ENCODE results near the gene GLG1.
"Not testable (repeated sequence)": the region's sequence is repeated elsewhere in the genome, so short reads cannot be mapped to it uniquely, and the experiment has no call there.

Gene GLG1

DNA sequence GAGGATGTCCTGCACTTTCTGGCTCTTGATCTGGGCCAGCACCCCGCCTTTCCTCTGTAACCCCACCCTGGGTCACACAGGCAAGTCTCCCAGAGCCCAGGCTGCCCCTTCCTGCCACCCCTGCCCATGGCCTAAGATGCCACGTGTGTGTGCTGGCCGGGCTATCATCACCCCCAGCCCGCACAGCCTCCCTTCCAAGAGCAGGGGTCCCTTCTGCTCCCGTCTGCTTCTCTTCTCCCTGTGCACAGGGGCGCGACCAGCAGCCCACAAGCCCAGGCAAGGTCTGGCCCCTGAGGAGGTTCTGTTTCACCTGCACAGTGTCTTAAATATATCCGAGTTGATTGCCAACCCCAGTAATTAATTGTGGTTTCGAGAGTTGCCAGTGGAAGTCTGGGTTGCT, 195.9 kb downstream of the GLG1 start:
- not testable (repeated sequence) for H3K9me3 ChIP-seq (ENCODE audit: control insufficient read depth in 1 of 2, low read length in 2 of 2); H3K36me3 ChIP-seq (ENCODE audit: control insufficient read depth in 1 of 2, insufficient read depth in 2 of 2, low read length in 2 of 2); H3K4me1 ChIP-seq (ENCODE audit: control insufficient read depth in 1 of 2, insufficient read depth in 2 of 2, low read length in 2 of 2); H3K27ac ChIP-seq (ENCODE audit: low read length); H3K27me3 ChIP-seq (ENCODE audit: low read depth, low read length); H3K4me3 ChIP-seq (ENCODE audit: low read depth in 1 of 2, low read length in 2 of 2)

DNA sequence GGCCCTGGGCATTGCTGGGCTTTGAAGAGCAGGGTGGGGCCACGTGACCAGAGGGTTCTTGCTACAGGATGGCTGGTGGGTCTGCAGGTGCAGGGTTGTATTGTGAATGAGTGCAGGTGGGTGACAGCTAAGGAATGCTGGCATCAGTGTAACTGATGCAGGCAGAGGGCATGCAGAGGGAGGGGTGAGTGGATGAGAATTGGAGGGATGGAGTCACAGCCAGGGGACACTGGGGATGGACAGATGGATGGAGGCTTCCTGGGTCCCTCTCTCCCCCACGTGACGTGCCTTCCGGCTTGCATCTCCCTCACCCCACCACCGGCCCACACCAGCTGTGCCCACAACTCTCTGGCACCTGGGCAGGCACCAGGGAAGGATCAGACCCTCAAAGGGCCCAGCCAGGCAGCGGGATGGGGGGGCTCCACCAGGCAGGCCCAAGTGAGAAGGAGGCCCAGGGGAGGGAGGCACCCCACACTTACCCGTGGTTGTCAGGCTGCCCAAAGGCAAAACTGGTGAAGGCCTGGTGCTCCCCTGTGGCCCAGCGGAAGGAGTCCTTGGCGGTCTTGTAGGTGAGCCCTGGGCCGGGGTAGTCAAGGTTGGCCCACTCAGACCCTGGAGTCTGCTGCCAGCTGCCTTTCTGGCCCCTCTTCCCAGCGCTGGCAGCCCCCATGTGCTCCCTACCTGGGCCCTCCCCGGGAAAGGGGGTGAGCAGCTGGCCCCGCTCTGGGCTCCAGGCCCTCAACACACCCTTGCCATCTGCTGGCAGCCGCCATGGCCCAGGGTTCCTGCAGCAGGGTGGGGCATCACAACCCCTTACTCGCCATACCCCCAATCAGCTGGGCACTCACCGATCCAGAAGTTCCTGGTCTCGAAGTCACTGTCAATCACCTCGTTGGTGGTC, 196.6 kb downstream of the GLG1 start:
- H3K9me3 ChIP-seq (ENCODE audit: control insufficient read depth in 1 of 2, low read length in 2 of 2); H3K36me3 ChIP-seq (ENCODE audit: control insufficient read depth in 1 of 2, insufficient read depth in 2 of 2, low read length in 2 of 2); H3K27ac ChIP-seq (ENCODE audit: low read length): not testable (repeated sequence)

GRCh38 chr16:74409185-74409981, 197.5 kb downstream of the GLG1 start:
- not testable (repeated sequence) for H3K27ac ChIP-seq (ENCODE audit: low read length); H3K27me3 ChIP-seq (ENCODE audit: low read depth, low read length); H3K4me1 ChIP-seq (ENCODE audit: control insufficient read depth in 1 of 2, insufficient read depth in 2 of 2, low read length in 2 of 2); H3K36me3 ChIP-seq (ENCODE audit: control insufficient read depth in 1 of 2, insufficient read depth in 2 of 2, low read length in 2 of 2); H3K4me3 ChIP-seq (ENCODE audit: low read depth in 1 of 2, low read length in 2 of 2); H3K9me3 ChIP-seq (ENCODE audit: control insufficient read depth in 1 of 2, low read length in 2 of 2)

More for the DNA sequence above, 196.6 kb downstream of the GLG1 start:
- H3K4me1 ChIP-seq (ENCODE audit: control insufficient read depth in 1 of 2, insufficient read depth in 2 of 2, low read length in 2 of 2); H3K27me3 ChIP-seq (ENCODE audit: low read depth, low read length); H3K4me3 ChIP-seq (ENCODE audit: low read depth in 1 of 2, low read length in 2 of 2): not testable (repeated sequence)

DNA sequence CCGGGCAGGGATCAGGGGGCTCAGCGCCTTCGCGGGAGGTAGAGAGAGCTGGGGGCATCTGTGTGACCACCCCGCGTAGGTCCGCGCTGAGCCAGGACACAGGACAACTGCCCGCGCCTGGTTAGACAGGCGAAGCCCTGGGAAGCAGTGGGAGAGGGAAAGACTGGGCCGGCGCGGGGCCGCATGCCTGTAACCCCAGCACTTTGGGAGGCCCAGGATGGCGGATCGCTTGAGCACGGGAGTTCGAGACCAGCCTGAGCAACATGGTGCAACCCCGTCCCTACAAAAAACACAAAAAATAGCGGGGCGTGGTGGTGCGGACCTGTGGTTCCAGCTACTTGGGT, 199.6 kb downstream of the GLG1 start:
- peak overlapping the region in 1 of 2 donors; percentile 52 for H3K4me3 ChIP-seq (ENCODE audit: low read depth in 1 of 2, low read length in 2 of 2)

GRCh38 chr16:74406600-74407361, 200.1 kb downstream of the GLG1 start:
- H3K27ac ChIP-seq (ENCODE audit: low read length); H3K27me3 ChIP-seq (ENCODE audit: low read depth, low read length); H3K4me1 ChIP-seq (ENCODE audit: control insufficient read depth in 1 of 2, insufficient read depth in 2 of 2, low read length in 2 of 2); H3K9me3 ChIP-seq (ENCODE audit: control insufficient read depth in 1 of 2, low read length in 2 of 2); H3K36me3 ChIP-seq (ENCODE audit: control insufficient read depth in 1 of 2, insufficient read depth in 2 of 2, low read length in 2 of 2): not testable (repeated sequence)
- peak overlapping the region in 1 of 2 donors; percentile 52 for H3K4me3 ChIP-seq (ENCODE audit: low read depth in 1 of 2, low read length in 2 of 2)

More for the DNA sequence above, 199.6 kb downstream of the GLG1 start:
- not testable (repeated sequence) for H3K27ac ChIP-seq (ENCODE audit: low read length); H3K9me3 ChIP-seq (ENCODE audit: control insufficient read depth in 1 of 2, low read length in 2 of 2); H3K4me1 ChIP-seq (ENCODE audit: control insufficient read depth in 1 of 2, insufficient read depth in 2 of 2, low read length in 2 of 2); H3K27me3 ChIP-seq (ENCODE audit: low read depth, low read length); H3K36me3 ChIP-seq (ENCODE audit: control insufficient read depth in 1 of 2, insufficient read depth in 2 of 2, low read length in 2 of 2)

- H3K27me3 ChIP-seq (ENCODE audit: low read depth, low read length); H3K9me3 ChIP-seq (ENCODE audit: control insufficient read depth in 1 of 2, low read length in 2 of 2); H3K27ac ChIP-seq (ENCODE audit: low read length); H3K36me3 ChIP-seq (ENCODE audit: control insufficient read depth in 1 of 2, insufficient read depth in 2 of 2, low read length in 2 of 2); H3K4me3 ChIP-seq (ENCODE audit: low read depth in 1 of 2, low read length in 2 of 2); H3K4me1 ChIP-seq (ENCODE audit: control insufficient read depth in 1 of 2, insufficient read depth in 2 of 2, low read length in 2 of 2): not testable (repeated sequence)
These were observed 202.6 kb downstream of the GLG1 start for GRCh38 chr16:74404148-74404933.

- not testable (repeated sequence) for H3K36me3 ChIP-seq (ENCODE audit: control insufficient read depth in 1 of 2, insufficient read depth in 2 of 2, low read length in 2 of 2); H3K4me3 ChIP-seq (ENCODE audit: low read depth in 1 of 2, low read length in 2 of 2); H3K27ac ChIP-seq (ENCODE audit: low read length); H3K27me3 ChIP-seq (ENCODE audit: low read depth, low read length); H3K9me3 ChIP-seq (ENCODE audit: control insufficient read depth in 1 of 2, low read length in 2 of 2); H3K4me1 ChIP-seq (ENCODE audit: control insufficient read depth in 1 of 2, insufficient read depth in 2 of 2, low read length in 2 of 2)
These were observed 206.7 kb downstream of the GLG1 start for GRCh38 chr16:74400238-74400637.

- not testable (repeated sequence) for H3K36me3 ChIP-seq (ENCODE audit: control insufficient read depth in 1 of 2, insufficient read depth in 2 of 2, low read length in 2 of 2); H3K9me3 ChIP-seq (ENCODE audit: control insufficient read depth in 1 of 2, low read length in 2 of 2); H3K4me1 ChIP-seq (ENCODE audit: control insufficient read depth in 1 of 2, insufficient read depth in 2 of 2, low read length in 2 of 2); H3K27ac ChIP-seq (ENCODE audit: low read length); H3K4me3 ChIP-seq (ENCODE audit: low read depth in 1 of 2, low read length in 2 of 2); H3K27me3 ChIP-seq (ENCODE audit: low read depth, low read length)
These were observed 208.6 kb downstream of the GLG1 start for GRCh38 chr16:74398212-74398895.

Data from muscle layer of duodenum (tissue), 2 donors.